HUDEP-2 (cell line): ENCODE data around the gene VARS2.
"Not testable (repeated sequence)": the region's sequence is repeated elsewhere in the genome, so short reads cannot be mapped to it uniquely, and the experiment has no call there.

Source experiments
- DNase-seq, 76 experiments: peaks; one replicate each; lab custom pipeline; 2025; ENCODE audit not compliant: unreplicated experiment in 76 of 76; lab: John Stamatoyannopoulos, UW

VARS2 gene

GRCh38 chr6:30914076-30914853 is at the start of gene VARS2:
Gene VARS2, plus strand, starts transcription at chr6:30914238. Its CDS starts 599 bp downstream, at chr6:30914837.
- peak in 75 of 76 experiments; percentile 45 to 97 (median 92) for DNase-seq

GRCh38 chr6:30864325-30864724 is 49.7 kb upstream of the VARS2 start:
- DNase-seq: no peak

GRCh38 chr6:30869241-30869749 is 44.7 kb upstream of the VARS2 start:
- not testable (repeated sequence) for DNase-seq

GRCh38 chr6:30870546-30870945 is 43.5 kb upstream of the VARS2 start:
- DNase-seq: no peak

DNA sequence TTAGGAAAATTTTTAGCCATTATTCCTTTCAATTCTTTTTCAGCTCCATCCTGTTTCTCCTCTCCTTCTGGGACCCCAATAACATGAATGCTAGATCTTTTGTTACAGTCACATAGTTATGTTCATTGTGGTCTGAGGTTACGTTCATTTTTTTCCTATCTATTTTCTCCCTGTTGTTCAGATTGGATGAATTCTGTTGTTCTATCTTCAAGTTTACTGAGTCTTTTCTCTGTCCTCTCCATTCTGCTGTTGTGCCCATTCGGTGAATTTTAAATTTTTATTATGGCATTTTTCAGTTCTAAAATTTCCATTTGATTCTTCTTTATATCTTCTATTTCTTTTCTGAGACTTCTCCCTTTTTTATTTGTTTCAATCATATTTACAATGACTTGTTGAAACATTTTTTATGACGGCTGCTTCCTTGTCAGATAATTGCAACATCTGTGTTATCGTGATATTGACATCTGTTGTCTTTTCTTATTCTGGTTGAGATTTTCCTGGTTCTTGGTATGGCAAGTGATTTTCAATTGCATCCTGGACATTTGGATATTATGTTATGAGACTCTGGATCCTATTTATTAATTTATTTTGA is 42.4 kb upstream of the VARS2 start:
- DNase-seq: no peak

DNA sequence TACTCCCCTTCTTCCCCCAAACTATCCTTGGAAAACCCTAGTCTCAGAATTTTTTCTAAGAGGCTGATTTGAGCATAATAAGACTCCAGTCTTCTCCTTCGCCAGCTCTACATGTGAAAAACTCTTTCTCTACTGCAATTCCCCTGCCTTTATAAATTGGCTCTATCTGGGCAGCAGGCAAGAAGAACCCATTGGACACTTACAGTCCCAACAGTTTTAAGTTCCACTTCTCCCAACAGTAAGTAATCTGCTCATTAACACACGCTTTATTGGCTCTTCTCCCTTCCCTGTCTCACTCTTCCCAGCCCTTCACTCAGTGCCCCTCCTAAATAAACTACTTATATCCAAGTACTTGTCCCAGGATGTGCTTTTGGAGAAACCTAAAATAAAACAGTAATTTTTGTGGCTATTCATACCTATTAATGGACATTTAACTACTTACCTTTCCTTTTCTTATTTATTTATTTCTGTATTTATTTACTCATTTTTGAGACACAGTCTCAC is 40.8 kb upstream of the VARS2 start:
- no peak for DNase-seq

DNA sequence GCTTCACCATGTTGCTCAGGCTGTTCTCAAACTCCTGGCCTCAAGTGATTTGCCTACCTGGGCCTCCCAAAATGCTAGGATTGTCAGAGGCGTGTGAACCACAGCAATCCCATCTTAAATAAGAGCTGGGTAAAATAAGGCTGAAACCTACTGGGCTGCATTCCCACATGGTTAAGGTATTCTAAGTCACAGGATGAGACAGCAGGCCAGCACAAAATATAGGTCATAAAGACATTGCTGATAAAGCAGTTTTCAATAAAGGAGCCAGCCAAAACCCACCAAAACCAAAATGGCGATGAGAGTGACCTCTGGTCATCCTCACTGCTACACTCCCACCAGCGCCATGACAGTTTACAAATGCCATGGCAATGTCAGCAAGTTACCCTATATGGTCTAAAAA is 40.2 kb upstream of the VARS2 start:
- DNase-seq: not testable (repeated sequence)

GRCh38 chr6:30875244-30876038 is 38.6 kb upstream of the VARS2 start:
- no peak for DNase-seq

GRCh38 chr6:30876039-30876730 is 37.9 kb upstream of the VARS2 start:
- DNase-seq: peak in 15 of 76 experiments; percentile 12 to 62 (median 39)

- peak in 72 of 76 experiments; percentile 20 to 85 (median 70) for DNase-seq
Observed at GRCh38 chr6:30877419-30878262, 36.4 kb upstream of the VARS2 start.

DNA sequence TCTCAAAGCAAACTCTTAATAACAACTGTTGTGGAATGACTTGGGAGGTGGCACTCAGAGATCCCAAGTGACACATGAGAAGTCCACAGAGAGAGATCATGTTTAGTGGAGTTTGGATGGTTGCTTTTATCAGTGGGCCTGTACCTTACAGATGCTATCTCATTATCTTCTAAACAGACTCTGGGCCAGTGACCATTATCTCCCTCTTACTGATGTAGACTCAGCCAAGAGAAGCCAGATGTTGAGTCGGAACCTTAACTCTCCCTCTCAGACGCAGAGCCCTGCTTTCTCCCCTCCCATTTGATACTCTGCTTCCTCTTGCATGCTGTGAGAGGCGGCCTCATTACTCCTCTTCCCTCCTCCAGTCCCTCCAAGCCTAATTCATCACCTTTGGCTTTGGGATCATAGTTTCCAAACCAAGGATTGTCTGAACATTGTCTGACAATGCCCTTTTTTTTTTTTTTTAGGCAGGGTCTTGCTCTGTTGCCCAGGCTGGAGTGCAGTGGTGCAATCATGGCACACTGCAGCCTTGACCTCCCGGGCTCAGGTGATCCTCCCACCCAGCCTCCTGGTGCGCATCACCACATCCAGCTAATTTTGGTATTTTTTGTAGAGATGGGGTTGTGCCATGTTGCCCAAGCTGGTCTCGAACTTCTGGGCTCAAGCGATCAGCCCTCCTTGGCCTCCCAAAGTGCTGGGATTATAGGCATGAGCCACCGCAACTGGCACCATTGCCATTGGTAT is 34.2 kb upstream of the VARS2 start:
- peak in 31 of 76 experiments; percentile 5 to 71 (median 31) for DNase-seq

GRCh38 chr6:30880698-30881252 is 33.3 kb upstream of the VARS2 start:
- DNase-seq: no peak

DNA sequence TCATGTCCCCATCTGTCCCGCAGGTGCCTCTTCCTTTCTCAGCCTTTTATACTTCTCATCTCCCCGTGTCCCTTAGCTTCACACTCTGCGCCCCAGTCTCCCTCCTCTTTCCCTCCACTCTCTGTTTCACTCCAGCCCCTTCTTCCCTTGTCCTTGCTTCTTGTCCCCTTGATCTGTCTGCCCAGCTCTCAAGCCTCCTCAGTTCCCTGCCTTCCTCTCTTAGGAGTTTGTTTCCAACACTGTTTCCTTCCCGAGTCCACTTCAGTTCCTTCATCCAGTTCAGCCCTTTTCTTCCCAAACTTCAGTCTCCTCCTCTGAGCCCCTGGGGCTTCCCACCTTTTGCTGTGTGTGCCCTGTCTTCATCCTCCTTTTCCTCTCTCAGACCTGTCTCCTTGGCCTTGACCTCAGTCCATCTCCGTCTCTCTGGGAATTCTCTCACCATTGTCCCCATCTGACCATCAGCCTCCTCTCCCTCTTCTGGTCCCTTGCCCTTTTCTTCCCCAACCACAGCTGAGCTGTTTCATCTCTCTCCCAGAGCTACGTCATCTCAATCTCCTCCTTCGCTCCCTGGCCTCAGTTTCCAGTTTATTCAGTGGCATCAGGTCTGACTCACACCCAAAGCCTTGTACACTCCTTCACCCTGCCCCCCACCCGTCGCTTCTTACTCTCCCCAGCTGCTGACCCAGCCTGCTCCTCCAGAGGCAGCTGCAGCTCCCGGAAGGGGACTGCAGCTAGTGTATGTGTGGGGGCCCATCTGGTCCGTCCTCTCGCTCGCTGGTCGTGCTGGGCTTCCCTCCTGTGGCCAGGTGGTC is 32.4 kb upstream of the VARS2 start:
- DNase-seq: no peak

- DNase-seq: no peak
Observed at GRCh38 chr6:30882204-30882758, 31.8 kb upstream of the VARS2 start.

GRCh38 chr6:30882759-30883684 is 31.0 kb upstream of the VARS2 start:
- no peak for DNase-seq
